Activated gamma-delta T cell treated with anti-CD3 and anti-CD28 coated beads, Interleukin-2, amount 50 U/mL, for 16 hours (primary cell): ENCODE measurements around the gene SETDB1.

Source experiments
- DNase-seq: peaks from one replicate; pipeline ENCODE4 v3.0.0-alpha.2; 2020; ENCODE audit warnings: low read depth

SETDB1 gene

GRCh38 chr1:150931773-150932172, 5.6 kb downstream of the SETDB1 start:
- no peak for DNase-seq

- no peak for DNase-seq
Measured at GRCh38 chr1:150944856-150945255, 18.7 kb downstream of the SETDB1 start.

- DNase-seq = no peak
Measured at GRCh38 chr1:150954708-150955107, 28.5 kb downstream of the SETDB1 start.

GRCh38 chr1:150955280-150955679, 29.1 kb downstream of the SETDB1 start:
- DNase-seq = no peak

GRCh38 chr1:150957666-150958065, 31.5 kb downstream of the SETDB1 start:
- DNase-seq = no peak

- DNase-seq = no peak
Measured at GRCh38 chr1:150960646-150961045, 34.5 kb downstream of the SETDB1 start.

- DNase-seq = no peak
Measured at GRCh38 chr1:150961756-150962155, 35.6 kb downstream of the SETDB1 start.

GRCh38 chr1:150963321-150964163, 37.4 kb downstream of the SETDB1 start:
- DNase-seq = no peak

GRCh38 chr1:150964164-150964489, 38.0 kb downstream of the SETDB1 start:
- DNase-seq = no peak

GRCh38 chr1:150965605-150966004, 39.4 kb downstream of the SETDB1 start:
- DNase-seq = no peak

GRCh38 chr1:150966011-150966410, 39.8 kb downstream of the SETDB1 start:
- DNase-seq = no peak

- DNase-seq = no peak
Measured at GRCh38 chr1:150967936-150968335, 41.8 kb downstream of the SETDB1 start.

- no peak for DNase-seq
Measured at GRCh38 chr1:150968491-150968890, 42.3 kb downstream of the SETDB1 start.

- no peak for DNase-seq
Measured at GRCh38 chr1:150969626-150970025, 43.5 kb downstream of the SETDB1 start.

GRCh38 chr1:150970808-150971582, 44.8 kb downstream of the SETDB1 start:
- DNase-seq = no peak

- DNase-seq = no peak
Measured at GRCh38 chr1:150971583-150972416, 45.6 kb downstream of the SETDB1 start.

- no peak for DNase-seq
Measured at GRCh38 chr1:150972417-150972940, 46.3 kb downstream of the SETDB1 start.

GRCh38 chr1:150973258-150973835, 47.2 kb downstream of the SETDB1 start:
- DNase-seq = no peak

- DNase-seq = peak; percentile 17
Measured at GRCh38 chr1:150973836-150974579, 47.8 kb downstream of the SETDB1 start.

GRCh38 chr1:150974580-150975478, 48.7 kb downstream of the SETDB1 start, which contains the start of gene CERS2:
Gene CERS2 (minus strand): TSS chr1:150974835. CDS start chr1:150969090, 5,745 bp downstream.
- peak; percentile 54 for DNase-seq
